HepG2 (cell line): ENCODE measurements around the gene CCNYL1. TPM values are rescaled to one million over a fixed set of nuclear protein-coding genes. Genes with fewer than 3 reads are reported as not detected.

ENCODE experiments used
- ARID4A ChIP-seq: sonication (generic); formaldehyde crosslinking; IDR thresholded peaks from 2 replicates; pipeline ENCODE4 v1.5.0; 2020; ENCODE audit warnings: mild to moderate bottlenecking, missing genetic modification reagents, borderline replicate concordance
- CSRNP1 ChIP-seq: sonication (generic); formaldehyde crosslinking; IDR thresholded peaks from 2 replicates; pipeline ENCODE4 v1.8.1; 2023; ENCODE audit warnings: mild to moderate bottlenecking, missing genetic modification reagents
- FOXJ3 ChIP-seq: sonication (generic); formaldehyde crosslinking; IDR thresholded peaks from 2 replicates; pipeline ENCODE4 v1.4.0; 2020; ENCODE audit warnings: missing genetic modification reagents, mild to moderate bottlenecking, borderline replicate concordance
- GATAD1 ChIP-seq: IDR thresholded peaks from 2 replicates; pipeline ENCODE4 v1.6.1; 2016; ENCODE audit warnings: missing genetic modification reagents, missing compliant biosample characterization
- MEIS1 ChIP-seq: sonication (generic); formaldehyde crosslinking; IDR thresholded peaks from 2 replicates; pipeline ENCODE4 v1.9.0; 2021; ENCODE audit warnings: mild to moderate bottlenecking, missing genetic modification reagents, moderate library complexity, borderline replicate concordance
- MIER2 ChIP-seq: IDR thresholded peaks from 2 replicates; pipeline ENCODE4 v1.6.1; 2016; ENCODE audit warnings: missing biosample characterization, missing genetic modification reagents
- NCOA2 ChIP-seq: sonication (generic); formaldehyde crosslinking; IDR thresholded peaks from 2 replicates; pipeline ENCODE4 v1.8.0; 2022; ENCODE audit warnings: inconsistent platforms
- NCOR1 ChIP-seq: fragments of 200-600 bp; sonication (generic); IDR thresholded peaks from 2 replicates; pipeline ENCODE4 v1.7.0; 2017; ENCODE audit warnings: antibody characterized with exemption, low read length, borderline replicate concordance
- RXRA ChIP-seq: sonication (generic); formaldehyde crosslinking; IDR thresholded peaks from 2 replicates; pipeline ENCODE4 v1.5.1; 2020; ENCODE audit warnings: missing genetic modification reagents
- SMAD3 ChIP-seq: sonication (generic); formaldehyde crosslinking; IDR thresholded peaks from 2 replicates; pipeline ENCODE4 v1.4.0; 2020; ENCODE audit warnings: missing genetic modification reagents
- SOX5 ChIP-seq: IDR thresholded peaks from 2 replicates; pipeline ENCODE4 v1.6.1; 2016; ENCODE audit warnings: borderline replicate concordance
- SOX6 ChIP-seq, 2 experiments: fragments of 450-650 bp in 1 of 2; sonication (generic) in 1 of 2; formaldehyde crosslinking in 1 of 2; IDR thresholded peaks; 2 replicates each; pipeline versions ENCODE4 v1.4.0 to v1.6.1; 2017 to 2020; ENCODE audit warnings: antibody characterized with exemption in 1 of 2, mild to moderate bottlenecking in 1 of 2, missing genetic modification reagents in 1 of 2
- TBX2 ChIP-seq: sonication (generic); formaldehyde crosslinking; IDR thresholded peaks from 2 replicates; pipeline ENCODE4 v1.5.0; 2020; ENCODE audit warnings: missing genetic modification reagents, mild to moderate bottlenecking, borderline replicate concordance
- ZBTB7B ChIP-seq: sonication (generic); formaldehyde crosslinking; IDR thresholded peaks from 2 replicates; pipeline ENCODE4 v1.4.0; 2020; ENCODE audit warnings: missing genetic modification reagents
- ZC3H13 ChIP-seq: sonication (generic); formaldehyde crosslinking; IDR thresholded peaks from 2 replicates; pipeline ENCODE4 v1.8.1; 2023; ENCODE audit warnings: mild to moderate bottlenecking, missing genetic modification reagents, moderate library complexity
- ZNF24 ChIP-seq: fragments of 450-650 bp; IDR thresholded peaks from 2 replicates; pipeline ENCODE4 v1.6.1; 2017; ENCODE audit warnings: antibody characterized with exemption, mild to moderate bottlenecking
- ZNF614 ChIP-seq: IDR thresholded peaks from 2 replicates; pipeline ENCODE4 v1.6.1; 2018; ENCODE audit warnings: missing biosample characterization, missing genetic modification reagents, inconsistent platforms, borderline replicate concordance
- ZNF737 ChIP-seq: sonication (generic); formaldehyde crosslinking; IDR thresholded peaks from 2 replicates; pipeline ENCODE4 v1.5.0; 2020; ENCODE audit warnings: missing genetic modification reagents, mild to moderate bottlenecking, borderline replicate concordance
- polyA plus RNA-seq, 8 experiments: library from polyadenylated mRNA; depleted of rRNA in 3 of 8; stranded (reverse) in 7 of 8; unstranded in 1 of 8; fragments of >200 nt; fragmentation: Illumina TruSeq in 4 of 8; extraction: Trizol in 4 of 8; gene quantifications; 2 replicates each; pipeline versions ENCODE4 v1.2.1 to v1.2.3, GENCODE V29; 2011 to 2016; ENCODE audit warnings: low read depth in 4 of 8, missing spikeins in 1 of 8, mixed read lengths in 1 of 8; ENCODE audit not compliant: insufficient read depth in 1 of 8
- total RNA-seq, 5 experiments: library from RNA; depleted of rRNA; stranded (reverse); fragments of >200 nt; fragmentation: Illumina TruSeq; extraction: Trizol; gene quantifications; 2 replicates each; pipeline ENCODE4 v1.2.3, GENCODE V29; 2016; ENCODE audit warnings: low read depth in 1 of 5
- TF ChIP-seq, protein P1 (sequence below): sonication (generic); formaldehyde crosslinking; IDR thresholded peaks from 2 replicates; pipeline ENCODE4 v1.8.0; 2022; ENCODE audit warnings: low read depth, missing genetic modification reagents
- TF ChIP-seq, protein P2 (sequence below): sonication (generic); formaldehyde crosslinking; IDR thresholded peaks from 2 replicates; pipeline ENCODE4 v1.4.0; 2020; ENCODE audit warnings: missing genetic modification reagents, borderline replicate concordance
- TF ChIP-seq, protein P3 (sequence below): sonication (generic); formaldehyde crosslinking; IDR thresholded peaks from 2 replicates; pipeline ENCODE4 v1.8.0; 2022; ENCODE audit warnings: missing genetic modification reagents, low read depth, mild to moderate bottlenecking, borderline replicate concordance

CCNYL1 gene
- total and polyA plus RNA-seq, 2 of the 13 experiments (the other 11 are each of a cell fraction or from before 2014, with no cell fraction given): 12.5 to 16.2 TPM

DNA sequence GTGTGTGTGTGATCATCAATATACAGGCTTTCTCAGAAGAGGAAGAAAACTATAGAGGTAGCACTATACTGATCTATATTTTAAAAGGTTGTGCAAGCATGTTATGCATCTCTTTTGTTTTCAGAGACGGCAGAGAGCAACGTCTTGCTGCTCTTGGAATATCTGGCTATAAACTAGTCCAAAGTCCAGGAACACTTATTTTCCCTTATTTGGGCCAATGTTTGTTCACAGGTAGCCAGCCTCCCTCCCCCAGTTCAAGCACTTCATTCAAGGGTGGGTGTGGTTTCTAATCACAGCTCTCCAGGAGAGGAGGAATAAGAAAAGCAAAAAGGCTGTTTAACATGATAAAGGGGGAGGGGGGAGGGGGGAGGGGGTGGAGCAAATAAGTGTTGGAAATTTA lies 54.1 kb downstream of the CCNYL1 start (continued):
- TF ChIP-seq ZNF737 (no peak), SOX6 (IDR thresholded peaks at IDR 0.05) (no peak), SOX6 (CRISPR knock-in tag; IDR thresholded peaks at IDR 0.05) (peak; percentile 91), RXRA (CRISPR knock-in tag) (no peak), FOXJ3 (CRISPR knock-in tag) (peak; percentile 52; the same call in 1 of the 2 replicates), NCOR1 (peak; percentile 83; the same call in 1 of the 2 replicates), MEIS1 (CRISPR knock-in tag) (no peak), CSRNP1 (no peak), ZNF24 (no peak), ZNF614 (CRISPR knock-in tag) (peak; percentile 48; the same call in 1 of the 2 replicates), ZC3H13 (peak; percentile 93), SOX5 (CRISPR knock-in tag) (peak; percentile 91), ARID4A (peak; percentile 58; the same call in 1 of the 2 replicates), ZBTB7B (CRISPR knock-in tag) (no peak), NCOA2 (peak; percentile 65), TBX2 (CRISPR knock-in tag) (peak; percentile 39; the same call in 1 of the 2 replicates), SMAD3 (peak; percentile 53; the same call in 1 of the 2 replicates), MIER2 (CRISPR knock-in tag) (0 out of 2 replicates have a peak, but pooled peaks have one; percentile 31), GATAD1 (CRISPR knock-in tag) (0 out of 2 replicates have a peak, but pooled peaks have one; percentile 24)
- TF ChIP-seq, protein P1, sequence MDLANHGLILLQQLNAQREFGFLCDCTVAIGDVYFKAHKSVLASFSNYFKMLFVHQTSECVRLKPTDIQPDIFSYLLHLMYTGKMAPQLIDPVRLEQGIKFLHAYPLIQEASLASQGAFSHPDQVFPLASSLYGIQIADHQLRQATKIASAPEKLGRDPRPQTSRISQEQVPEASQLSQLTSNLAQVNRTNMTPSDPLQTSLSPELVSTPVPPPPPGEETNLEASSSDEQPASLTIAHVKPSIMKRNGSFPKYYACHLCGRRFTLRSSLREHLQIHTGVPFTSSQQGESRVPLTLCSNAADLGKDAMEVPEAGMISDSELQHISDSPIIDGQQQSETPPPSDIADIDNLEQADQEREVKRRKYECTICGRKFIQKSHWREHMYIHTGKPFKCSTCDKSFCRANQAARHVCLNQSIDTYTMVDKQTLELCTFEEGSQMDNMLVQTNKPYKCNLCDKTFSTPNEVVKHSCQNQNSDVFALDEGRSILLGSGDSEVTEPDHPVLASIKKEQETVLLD: no peak
- TF ChIP-seq, protein P2, sequence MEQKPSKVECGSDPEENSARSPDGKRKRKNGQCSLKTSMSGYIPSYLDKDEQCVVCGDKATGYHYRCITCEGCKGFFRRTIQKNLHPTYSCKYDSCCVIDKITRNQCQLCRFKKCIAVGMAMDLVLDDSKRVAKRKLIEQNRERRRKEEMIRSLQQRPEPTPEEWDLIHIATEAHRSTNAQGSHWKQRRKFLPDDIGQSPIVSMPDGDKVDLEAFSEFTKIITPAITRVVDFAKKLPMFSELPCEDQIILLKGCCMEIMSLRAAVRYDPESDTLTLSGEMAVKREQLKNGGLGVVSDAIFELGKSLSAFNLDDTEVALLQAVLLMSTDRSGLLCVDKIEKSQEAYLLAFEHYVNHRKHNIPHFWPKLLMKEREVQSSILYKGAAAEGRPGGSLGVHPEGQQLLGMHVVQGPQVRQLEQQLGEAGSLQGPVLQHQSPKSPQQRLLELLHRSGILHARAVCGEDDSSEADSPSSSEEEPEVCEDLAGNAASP: peak; percentile 38; the same call in 1 of the 2 replicates
- TF ChIP-seq, protein P3, sequence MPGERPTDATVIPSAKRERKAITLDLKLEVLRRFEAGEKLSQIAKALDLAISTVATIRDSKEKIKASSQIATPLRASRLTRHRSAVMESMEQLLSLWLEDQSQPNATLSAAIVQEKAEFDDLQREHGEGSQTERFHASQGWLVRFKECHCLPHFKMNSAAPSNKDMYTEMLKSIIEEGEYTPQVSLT (CRISPR knock-in tag): no peak
